ENCODE data around the gene FEM1B.
"Not testable (repeated sequence)": the region's sequence is repeated elsewhere in the genome, so short reads cannot be mapped to it uniquely, and the experiment has no call there.

The FEM1B gene
- 90.4 to 502 (median 269) reads per million in 17 experiments for total RNA-seq

DNA sequence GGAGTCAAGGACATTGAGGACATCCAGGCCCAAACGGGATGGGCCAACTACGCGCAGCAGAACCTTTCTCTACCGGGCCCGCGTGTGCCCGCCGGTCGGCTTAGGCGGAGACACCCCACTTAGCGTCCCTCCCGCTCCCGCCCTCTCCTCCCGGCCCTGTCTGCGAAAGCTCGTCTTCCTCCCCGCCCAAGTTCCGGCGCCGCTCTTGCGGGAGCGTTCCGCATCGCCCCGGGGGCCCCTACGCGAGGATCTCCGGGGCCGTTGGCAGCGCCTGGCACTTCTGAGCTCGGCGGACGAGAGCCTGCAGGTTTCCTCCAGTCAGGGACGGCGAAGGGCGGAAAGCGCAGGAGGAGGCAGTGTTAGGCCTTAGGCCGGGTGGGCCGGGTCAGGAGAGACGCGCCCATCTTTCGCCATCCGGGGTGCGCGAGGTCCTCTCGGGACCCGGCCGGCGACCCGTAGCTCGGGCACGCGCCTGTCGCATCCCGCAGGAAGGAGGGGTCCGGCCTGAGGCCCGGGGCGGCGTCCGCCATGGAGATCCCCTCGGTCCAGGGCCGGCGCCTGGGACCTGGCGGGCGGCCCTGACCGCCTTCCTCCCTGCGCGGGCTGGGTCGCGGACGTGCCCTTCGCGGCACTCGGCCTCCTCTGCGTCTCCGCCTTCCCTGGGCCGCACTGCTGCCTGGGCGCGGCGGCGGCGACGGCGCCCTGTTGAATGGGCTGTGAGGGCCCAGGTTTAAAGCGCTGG is at the start of gene FEM1B:
Gene FEM1B, plus strand, starts transcription at position 143 of the 742 bp plus-strand sequence. CDS start 673 bp downstream, outside the sequence.
- peak; percentile 94 to 96 (median 96) for DNase-seq

DNA sequence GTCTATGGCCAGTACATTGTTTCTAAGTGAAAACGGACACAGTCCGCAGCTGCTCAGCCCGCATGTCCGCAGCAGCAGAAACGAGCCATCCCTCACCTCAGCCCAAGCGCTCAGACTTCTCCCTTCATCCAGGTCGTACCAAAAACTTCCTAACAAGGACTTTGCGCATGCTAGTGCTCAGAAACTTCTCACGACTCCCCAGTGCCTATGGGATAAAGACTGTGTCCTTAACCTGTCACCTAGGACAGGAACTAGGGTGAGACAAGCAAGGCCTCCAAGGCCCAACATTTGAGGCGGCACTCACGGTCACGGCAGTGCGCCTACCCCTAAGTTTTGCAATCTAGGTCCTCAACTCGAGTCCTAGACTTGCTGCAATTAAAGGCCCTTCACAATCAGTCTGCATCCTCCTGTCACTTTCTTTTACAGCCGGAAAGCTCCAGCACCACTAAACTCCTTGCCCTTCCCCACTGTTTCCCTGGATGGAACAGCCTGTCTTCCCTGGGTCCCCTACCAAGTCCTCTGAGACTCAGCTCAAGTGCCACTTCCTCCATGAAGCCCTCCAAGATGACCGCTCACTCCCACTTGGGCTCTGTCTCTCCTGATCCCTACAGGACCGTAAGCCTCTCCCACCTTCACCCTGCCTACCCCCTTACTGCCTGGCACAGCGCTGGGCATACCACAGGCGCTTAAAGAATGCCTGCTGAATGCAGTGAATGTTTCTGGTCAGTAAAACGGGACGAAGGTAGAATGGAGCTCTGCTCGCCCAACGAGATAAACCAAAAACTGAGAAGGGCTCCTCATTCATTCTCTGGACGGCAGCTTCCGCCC is 49.2 kb upstream of the FEM1B start:
- DNase-seq: peak in 3 of 4 experiments; percentile 34 to 44 (median 37)

DNA sequence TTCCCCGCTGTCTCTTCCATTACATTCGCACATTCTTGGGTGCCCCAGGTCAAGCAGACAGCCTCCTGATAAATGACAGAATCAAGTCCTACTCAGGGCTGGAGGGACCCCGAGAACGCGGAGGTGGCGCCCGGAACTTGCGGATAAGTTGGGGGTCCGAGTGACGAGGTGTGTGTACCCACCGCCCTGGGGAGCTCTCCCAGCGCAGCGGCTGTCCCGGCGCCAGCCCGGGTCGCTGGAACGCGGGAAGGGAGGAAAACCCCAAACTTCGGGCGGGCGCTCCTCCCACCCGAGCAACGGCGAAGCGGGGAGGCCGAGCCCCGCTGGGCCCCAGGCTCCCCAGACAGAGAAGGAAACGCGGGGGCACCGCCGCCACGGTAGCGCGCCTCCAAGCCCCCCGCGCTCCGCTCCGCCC is 48.6 kb upstream of the FEM1B start:
- peak in 1 of 4 experiments; percentile 44 for DNase-seq

DNA sequence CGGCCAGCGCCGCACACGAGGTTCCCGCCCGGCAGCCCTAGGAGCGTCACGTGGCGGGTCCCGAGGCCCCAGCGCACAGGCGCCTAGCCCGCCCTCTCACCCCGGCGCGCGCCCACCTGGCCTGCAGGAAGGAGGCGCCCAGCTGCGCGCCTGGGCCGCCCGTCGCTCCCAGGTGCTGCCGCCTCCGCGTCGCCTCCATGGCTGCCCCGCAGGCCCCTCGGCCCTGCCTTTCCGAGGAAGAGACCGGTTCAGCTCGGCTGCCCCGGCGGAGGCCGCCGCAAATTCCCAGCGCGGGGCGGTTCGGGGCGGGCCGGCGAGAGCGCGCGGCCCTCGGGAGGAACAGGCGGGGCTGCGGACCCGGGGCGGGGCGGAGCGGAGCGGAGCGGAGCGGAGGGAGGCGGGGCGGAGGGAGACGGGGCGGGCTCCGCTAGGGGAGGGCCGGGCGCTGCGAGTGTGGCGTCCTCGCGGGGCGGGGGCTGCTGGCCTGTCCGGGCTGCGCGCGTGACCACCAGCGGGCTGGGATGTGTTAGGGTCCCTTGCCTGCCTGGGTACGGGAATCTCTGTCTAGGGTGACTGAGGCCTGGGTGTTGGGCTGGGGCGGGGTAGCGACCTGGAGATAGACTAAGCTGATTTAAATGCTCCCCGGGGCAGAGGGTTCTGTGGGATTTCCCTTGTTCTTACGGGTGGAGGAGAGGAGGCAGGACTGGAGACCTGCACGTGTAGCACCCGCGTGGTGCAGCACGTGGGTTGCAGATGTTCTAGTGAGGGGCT is 48.0 kb upstream of the FEM1B start, which contains the start of gene CLN6:
Gene CLN6, minus strand, starts transcription at position 343 of the 771 bp plus-strand sequence. Its CDS starts 144 bp downstream, at position 199.
- DNase-seq: peak; percentile 88 to 97 (median 93)

DNA sequence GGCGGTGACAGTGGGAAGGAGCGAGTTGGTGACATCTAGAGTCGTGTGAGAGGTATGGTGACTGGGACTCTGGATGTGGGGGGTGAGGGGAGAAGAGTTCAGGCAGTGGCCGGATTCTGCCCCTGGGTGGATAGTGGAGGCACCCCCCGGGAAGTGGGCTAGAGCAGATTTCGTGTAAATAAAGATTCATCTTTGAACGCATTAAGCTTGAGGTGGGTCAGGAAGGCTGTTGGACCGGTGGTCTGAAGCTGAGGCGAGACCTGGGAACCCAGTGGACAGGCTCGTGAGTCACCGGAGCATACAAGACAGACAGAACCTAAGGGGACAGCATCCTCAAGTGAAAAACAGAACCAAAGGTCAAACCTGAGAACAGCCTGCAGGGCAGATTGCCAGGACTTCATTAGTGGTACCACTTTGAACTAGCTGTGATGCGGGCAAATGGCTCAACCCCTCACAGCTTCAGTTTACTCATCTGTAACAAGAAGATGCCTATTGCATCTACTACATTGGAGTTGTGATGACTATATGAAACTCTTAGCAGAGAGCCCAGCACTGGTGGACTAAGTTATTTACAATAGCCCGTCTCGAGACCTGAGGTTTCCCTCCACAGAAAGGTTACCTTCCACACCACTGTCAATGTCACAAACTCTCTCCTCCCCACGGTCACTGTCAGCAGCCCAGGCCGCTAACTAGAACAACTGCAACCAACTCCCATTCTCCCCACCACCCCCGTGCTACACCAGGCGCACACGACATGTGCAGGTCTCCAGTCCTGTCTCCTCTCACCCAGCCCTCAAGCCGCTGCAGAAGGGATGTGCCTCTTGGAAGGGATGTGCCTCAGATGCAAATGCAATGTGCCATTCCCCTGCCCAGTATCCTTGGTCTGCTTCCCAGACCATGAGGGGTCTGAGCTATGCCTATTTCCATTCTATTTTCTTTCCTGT is 47.1 kb upstream of the FEM1B start:
- DNase-seq: no peak

DNA sequence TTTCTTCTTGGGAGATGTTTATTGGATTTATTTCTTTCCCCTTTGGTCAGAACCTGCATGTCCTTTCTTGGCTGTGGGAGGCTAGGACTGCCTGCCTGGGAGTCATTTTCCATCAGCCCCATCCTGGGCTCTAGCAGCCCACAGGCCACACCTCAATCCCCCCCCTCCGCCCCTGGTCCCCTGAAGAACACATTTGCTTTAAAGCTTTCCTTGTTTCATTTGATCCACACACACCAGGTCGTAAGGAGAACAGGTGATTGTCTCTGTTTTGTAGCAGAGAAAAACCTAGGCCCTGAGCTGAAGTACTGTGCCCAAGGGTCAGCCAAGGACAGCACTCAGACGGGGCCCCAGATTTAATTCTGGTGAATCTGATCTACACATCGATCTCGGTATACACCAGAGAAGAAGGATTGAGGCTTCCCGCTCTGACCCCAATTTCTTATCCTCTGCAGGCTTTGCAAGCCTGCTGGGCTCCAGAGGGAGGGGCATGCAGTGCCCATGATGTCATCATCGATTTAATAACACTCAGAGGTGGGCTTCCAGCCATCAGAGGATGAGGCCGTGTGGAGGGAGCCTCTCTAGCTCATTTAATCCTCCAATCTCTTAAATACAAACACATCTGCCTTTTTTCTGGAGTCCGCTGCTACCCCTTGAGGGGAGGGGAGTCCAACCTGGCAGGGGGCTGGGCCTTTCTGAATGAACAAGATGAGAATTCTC is 46.3 kb upstream of the FEM1B start:
- DNase-seq: no peak

DNA sequence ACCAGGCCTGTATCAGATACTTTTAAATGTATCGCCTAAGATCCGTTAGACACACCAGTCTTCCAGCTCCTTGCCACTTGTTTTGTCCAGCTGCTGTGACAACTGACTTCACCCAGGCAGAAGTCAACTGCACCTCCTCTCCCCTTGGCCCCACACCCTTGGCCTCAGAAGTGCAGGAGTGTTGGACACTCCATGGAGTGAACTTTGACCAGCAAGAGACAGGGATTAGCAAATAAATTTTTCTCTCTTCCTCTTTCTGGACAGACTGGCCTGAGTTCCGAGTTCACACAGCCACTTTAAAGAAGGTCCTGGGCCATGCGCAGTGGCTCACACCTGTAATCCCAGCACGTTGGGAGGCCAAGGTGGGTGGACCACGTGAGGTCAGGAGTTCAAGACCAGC is 45.1 kb upstream of the FEM1B start:
- peak; percentile 40 to 78 (median 68) for DNase-seq

DNA sequence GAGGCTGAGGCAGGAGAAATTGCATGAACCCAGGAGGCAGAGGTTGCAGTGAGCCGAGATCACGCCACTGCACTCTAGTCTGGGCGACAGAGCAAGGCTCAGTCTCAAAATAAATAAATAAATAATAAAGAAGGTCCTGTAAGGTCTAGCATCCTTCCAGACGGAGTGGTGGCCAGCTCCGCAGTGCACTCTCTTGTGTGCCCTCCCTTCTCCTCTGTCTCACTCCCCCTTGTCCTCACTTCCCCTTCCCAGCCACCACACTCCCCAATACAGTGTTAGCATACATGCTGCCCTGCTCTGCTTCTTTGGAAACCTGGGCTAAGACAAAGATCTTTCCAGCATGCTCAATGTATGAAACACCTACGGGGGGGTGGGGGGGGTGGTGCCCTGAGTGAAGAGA is 44.6 kb upstream of the FEM1B start:
- peak; percentile 19 to 90 (median 66) for DNase-seq

DNA sequence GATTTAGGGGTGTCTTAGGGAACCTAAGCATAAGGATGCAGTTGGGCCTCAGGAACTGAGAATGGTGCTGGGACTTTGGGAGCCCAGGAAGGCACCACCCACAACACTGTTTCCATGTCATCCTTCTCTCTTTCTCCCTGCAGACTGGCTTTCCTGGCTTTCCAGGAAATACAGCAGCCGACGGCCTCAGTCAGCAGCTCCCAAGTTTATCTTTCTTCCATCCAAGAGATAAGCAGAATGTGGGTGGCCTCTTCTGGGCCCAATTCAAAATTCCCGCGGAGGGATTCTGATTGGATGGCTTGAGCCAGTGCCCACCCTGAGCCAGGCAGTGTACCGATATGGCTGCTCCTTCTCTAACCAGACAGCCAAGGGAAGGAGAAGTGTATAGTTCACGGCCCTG is 43.5 kb upstream of the FEM1B start:
- no peak for DNase-seq

DNA sequence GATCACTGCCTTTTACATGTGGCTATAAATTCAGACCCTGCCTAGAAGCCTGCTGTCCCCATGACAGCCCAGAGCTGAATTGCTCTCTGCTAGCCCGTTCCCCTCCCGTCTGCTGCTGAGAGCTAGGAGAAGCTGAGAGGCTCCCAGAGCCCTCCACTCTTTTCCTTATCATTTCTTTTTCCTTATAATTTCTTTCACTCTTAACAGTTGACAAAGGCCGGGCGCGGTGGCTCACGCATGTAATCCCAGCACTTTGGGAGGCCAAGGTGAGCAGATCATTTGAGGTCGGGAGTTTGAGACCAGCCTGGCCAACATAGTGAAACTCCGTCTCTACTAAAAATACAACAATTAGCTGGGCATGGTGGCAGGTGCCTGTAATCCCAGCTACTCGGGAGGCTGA is 43.0 kb upstream of the FEM1B start:
- not testable (repeated sequence) for DNase-seq

DNA sequence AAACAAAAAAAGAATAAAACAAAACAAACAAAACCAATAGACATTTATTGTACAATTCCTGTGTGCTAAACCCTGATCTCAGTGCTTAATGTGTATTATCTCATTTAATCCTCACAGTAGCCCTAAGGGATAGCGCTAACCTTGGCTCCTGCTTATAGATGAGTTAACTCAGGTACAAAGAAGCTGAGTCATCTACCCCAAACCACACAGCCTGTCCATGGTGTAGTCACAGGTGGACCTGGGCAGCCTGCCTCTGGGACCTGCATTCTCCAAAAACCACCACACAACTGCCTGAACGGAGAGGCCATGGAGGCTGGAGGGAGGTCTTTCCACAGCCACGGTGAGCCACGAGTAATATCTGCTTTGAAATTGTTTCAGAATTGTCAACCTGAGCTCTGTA is 42.5 kb upstream of the FEM1B start:
- DNase-seq: no peak

DNA sequence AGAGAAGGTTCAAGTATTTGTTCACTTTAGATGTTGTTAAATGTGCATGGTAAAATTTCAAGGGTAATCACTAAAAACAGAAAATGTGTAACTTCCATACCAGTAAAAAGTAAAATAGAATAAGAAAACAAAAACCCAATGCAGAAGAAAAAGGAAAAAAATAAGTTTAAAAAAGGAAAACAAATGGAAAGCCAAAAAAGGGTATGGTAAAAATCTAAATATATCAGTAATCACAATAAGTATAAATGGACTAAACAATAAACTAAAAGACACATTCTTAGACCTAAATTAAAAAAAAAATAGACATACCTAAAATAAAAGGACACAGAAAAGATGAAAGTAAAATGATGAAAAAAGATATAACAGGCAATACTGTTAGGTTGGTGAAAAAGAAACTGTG is 38.5 kb upstream of the FEM1B start:
- DNase-seq: no peak

DNA sequence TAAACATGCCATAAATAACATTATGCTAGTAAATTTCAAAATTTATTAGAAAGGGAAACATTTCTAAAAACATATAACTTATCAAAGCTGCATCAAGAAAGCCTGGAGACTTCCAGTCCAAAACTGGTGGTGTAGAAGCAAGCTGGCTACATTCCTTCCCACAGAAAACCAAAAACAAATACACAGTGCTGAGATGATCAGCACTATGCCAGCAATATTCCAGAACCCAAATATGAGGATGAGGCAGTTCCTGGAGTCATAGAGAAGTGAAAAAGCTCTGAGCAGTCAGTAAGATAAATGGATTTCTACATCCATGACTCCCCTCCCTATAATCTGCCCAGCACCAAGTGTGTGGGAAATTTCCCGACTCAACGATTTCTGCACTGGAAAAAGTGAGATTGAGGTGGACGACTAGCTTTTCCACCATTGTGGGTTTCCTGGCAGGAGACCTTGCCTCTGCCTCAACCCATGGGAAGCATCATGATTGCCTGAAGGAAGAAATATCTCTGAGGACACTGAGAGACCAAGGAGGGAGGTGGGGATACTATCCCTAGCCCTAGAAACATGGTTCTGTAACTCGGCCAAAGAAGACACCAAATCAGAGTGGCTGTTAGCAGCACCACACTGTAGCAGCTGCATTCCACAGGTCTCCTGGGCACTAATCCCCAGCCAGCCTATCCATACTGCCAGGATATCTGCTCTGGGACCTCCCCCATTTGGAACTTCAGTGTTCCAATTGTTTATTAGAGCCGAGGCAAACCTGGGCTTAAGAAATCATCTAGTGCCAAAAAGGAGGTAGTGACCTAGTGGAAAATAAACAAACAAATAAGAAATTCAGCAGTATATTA is 36.2 kb upstream of the FEM1B start:
- no peak for DNase-seq

DNA sequence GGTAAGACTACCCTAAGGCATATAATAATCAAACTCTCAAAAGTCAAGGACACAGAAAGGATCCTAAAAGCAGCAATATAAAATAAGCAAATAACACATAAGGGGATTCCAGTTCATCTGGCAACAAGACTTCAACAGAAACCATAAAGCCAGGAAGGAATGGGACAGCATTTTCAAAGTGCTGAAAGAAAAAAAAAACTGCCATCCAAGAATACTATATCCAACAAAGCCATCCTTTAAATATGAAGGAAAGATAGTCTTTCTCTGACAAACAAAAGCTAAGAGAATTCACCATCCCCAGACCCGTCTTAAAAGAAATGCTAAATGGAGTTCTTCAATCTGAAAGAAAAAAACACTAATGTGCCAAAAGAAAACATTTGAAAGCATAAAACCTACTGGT is 33.3 kb upstream of the FEM1B start:
- DNase-seq: no peak

DNA sequence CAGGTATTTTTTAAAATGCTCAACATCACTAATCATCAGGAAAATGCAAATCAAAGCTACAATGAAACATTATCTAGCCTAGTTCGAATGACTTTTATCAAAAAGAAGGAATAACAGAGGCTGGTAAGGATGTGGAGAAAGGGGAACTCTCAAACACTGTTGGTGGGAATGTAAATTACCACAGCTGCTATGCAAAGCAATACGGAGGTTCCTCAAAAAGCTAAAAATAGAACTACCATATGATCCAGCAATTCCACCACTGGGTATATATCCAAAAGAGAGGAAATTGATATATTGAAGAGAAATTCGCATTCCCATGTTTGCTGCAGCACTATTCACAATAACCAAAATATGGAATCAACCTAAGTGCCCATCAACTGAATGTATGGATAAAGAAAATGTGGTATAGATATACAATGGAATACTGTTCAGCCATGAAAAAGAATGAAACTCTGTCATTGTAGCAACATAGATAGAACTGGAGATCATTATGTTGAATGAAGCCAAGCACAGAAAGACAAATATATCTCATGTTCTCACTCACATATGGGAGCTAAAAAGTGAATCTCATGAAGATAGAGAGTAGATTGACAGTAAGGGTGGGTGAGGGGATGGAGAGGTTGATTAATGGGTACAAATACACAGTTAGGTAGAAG is 28.4 kb upstream of the FEM1B start:
- peak; percentile 54 to 86 (median 70) for DNase-seq

DNA sequence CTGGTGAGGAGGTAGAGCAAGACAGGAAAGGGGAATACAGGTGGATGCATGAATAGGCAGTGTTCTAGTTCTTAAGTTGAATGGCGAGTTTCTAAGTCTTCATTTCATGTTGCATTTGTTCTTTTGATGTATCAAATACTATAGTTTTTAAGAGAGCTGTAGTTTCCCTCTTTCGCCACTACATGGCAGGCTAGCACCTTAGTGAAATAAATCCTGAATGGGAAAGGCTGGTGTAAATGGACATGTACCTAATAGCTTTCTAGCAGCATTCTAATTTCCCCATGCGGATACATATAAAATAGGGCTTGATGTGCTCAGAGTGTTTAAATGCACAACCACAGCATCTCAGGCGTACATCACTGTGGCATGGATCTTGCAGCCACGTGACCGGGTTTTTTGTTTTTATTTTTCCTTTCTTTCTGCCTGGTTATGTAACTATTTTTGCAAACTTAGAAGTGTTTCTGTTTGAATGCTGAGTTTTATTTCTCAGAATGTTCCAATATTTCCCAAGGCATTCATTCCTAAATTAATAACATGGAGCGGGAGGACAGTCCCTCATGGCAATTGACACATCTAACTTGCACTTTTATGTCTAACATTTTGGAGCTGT is 24.5 kb upstream of the FEM1B start:
- DNase-seq: peak; percentile 74 to 91 (median 82)

DNA sequence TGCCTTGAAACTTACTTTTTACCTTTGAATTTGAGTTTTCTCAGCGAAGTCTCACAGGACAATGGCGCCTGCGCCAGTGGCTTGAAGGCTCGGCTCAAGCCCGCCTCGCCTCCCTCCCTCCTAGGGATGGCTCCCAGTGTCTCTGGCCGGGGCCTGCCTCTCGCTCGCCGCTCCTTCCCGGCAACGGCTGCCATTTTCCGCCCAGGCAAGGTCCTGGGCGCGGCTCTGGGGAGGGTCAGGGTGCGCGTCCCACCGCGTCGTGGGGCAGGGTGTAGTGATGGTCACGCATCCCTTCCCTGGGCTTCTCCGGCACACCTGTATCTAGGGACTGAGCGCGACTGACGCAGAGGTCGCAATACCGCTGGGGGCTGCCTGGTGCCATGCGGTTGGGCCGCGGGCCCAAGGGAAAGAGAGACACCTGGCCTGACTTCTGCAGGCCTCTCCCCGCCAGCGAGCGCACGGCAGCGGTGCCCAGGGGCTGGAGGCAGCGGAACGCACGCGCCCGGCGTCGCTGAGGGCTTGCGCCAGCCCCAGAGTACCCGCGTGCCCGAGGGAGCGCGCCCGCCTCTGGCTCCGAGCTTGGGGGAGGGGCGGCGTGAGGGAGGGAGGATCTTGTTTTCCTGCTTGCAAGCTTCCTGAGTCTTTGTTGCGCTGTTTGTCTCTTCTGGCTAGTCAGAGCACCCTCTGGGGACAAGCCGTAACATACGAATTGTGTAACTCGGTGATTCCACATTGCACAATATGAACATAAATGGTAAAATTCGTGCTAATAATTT is 20.7 kb upstream of the FEM1B start:
- peak; percentile 95 to 98 (median 96) for DNase-seq

DNA sequence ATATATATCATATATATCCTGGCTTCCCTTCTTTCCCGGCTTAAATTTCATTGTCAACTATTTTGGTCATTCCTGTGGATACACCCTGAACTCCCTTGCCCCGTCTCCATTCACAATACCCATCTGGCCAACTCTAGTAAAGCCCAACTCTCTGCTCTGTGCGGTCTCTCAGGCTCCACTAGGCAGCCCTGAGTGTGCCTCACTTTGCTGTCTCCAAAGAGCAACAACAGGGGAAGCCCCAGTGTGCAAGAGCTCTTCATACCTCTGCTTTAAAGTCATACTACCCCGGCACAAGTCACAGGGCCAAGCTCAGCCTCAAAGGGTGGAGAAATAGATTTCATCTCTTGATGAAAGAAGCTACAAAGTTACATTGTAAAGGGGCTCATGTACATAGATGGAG is 18.9 kb upstream of the FEM1B start:
- peak in 3 of 4 experiments; percentile 53 to 61 (median 60) for DNase-seq
